A549 (cell line): ENCODE results near the gene ANKS1B. TPM values are rescaled to one million over a fixed set of nuclear protein-coding genes. Genes with fewer than 3 reads are reported as not detected.
A peak's percentile ranks its signal among the peaks of the same experiment; 100 is the strongest.

Experiments used
- ATAC-seq, 2 experiments: fragments of 200-7000 bp in 1 of 2; fragments of >200 bp in 1 of 2; cut with Nextera tagmentation in 1 of 2; cut with Tn5 transposase in 1 of 2; 3 replicates each; pipeline versions ENCODE4 v1.8.0 to v1.9.1; 2018 to 2020; ENCODE audit warnings: mild to moderate bottlenecking in 1 of 2, moderate library complexity in 1 of 2
- CTCF ChIA-PET: fragments of 300-600 bp; sonication (Branson Sonifier 250); formaldehyde crosslinking; extraction: SDS; loops from one replicate; lab custom pipeline; 2021; ENCODE audit warnings: antibody characterized with exemption, inconsistent platforms; lab: Yijun Ruan, JAX
- POLR2A ChIA-PET: fragments of 350-600 bp; formaldehyde crosslinking; extraction: SDS; loops from one replicate; lab custom pipeline; 2021; ENCODE audit warnings: antibody characterized with exemption, inconsistent platforms; lab: Yijun Ruan, JAX
- DNase-seq, 2 experiments: peaks; one replicate each; pipeline versions ENCODE4 v3.0.0 to v3.0.0-alpha.2; 2011 to 2016; ENCODE audit warnings: low read depth in 1 of 2, low spot score in 1 of 2
- FAIRE-seq: peaks from 2 replicates; lab custom pipeline; 2011; peaks lifted over from hg19 to GRCh38; lab: Jason Lieb, UNC
- H3K27ac ChIP-seq, 2 experiments: fragments of >200 bp; sonication (Bioruptor Twin); formaldehyde crosslinking; 3 replicates each; pipeline ENCODE4 v1.5.1; 2016 to 2017
- H3K4me1 ChIP-seq: fragments of >200 bp; sonication (Bioruptor Twin); formaldehyde crosslinking; 3 replicates; pipeline ENCODE4 v1.6.1; 2016
- H3K4me2 ChIP-seq: fragments of >200 bp; sonication (Bioruptor Twin); formaldehyde crosslinking; 3 replicates; pipeline ENCODE4 v1.6.1; 2016
- H3K4me3 ChIP-seq: fragments of >200 bp; sonication (Bioruptor Twin); formaldehyde crosslinking; 3 replicates; pipeline ENCODE4 v1.5.1; 2016
- H3K9me3 ChIP-seq: fragments of >200 bp; sonication (Bioruptor Twin); formaldehyde crosslinking; 3 replicates; pipeline ENCODE4 v1.6.1; 2016
- BHLHE40 ChIP-seq: IDR thresholded peaks from 2 replicates; pipeline ENCODE4 v1.6.1; 2012; ENCODE audit warnings: low read depth, low read length, inconsistent platforms
- CBX2 ChIP-seq: fragments of 200-600 bp; sonication (generic); IDR thresholded peaks from 2 replicates; pipeline ENCODE4 v1.6.1; 2016; ENCODE audit warnings: low read depth, mild to moderate bottlenecking, borderline replicate concordance
- CBX8 ChIP-seq: fragments of 200-600 bp; sonication (generic); IDR thresholded peaks from 2 replicates; pipeline ENCODE4 v1.6.1; 2016
- CHD2 ChIP-seq: fragments of 150-350 bp; IDR thresholded peaks from 2 replicates; pipeline ENCODE4 v1.6.1; 2014; ENCODE audit warnings: low read length; ENCODE audit not compliant: partially characterized antibody
- CTCF ChIP-seq: fragments of >200 bp; sonication (Bioruptor Twin); formaldehyde crosslinking; IDR thresholded peaks from 3 replicates; pipeline ENCODE4 v1.5.1; 2016
- E2F6 ChIP-seq: IDR thresholded peaks from 2 replicates; pipeline ENCODE4 v1.6.1; 2012; ENCODE audit warnings: low read depth, borderline replicate concordance
- ELK1 ChIP-seq: fragments of 150-350 bp; IDR thresholded peaks from 2 replicates; pipeline ENCODE4 v1.6.1; 2014; ENCODE audit warnings: low read depth, mild to moderate bottlenecking, low read length
- ESRRA ChIP-seq: fragments of 150-350 bp; IDR thresholded peaks from 2 replicates; pipeline ENCODE4 v1.6.1; 2014; ENCODE audit warnings: mild to moderate bottlenecking, low read length, borderline replicate concordance
- FOSB ChIP-seq: fragments of 250-450 bp; sonication (Bioruptor Pico); IDR thresholded peaks from 2 replicates; pipeline ENCODE4 v1.5.0; 2020; ENCODE audit warnings: mild to moderate bottlenecking, moderate library complexity
- FOSL2 ChIP-seq, 2 experiments: fragments of 450-650 bp in 1 of 2; fragments of >200 bp in 1 of 2; sonication (Bioruptor Twin) in 1 of 2; formaldehyde crosslinking; IDR thresholded peaks; 2 replicates each; pipeline versions ENCODE4 v1.5.0 to v1.6.1; 2016 to 2020; ENCODE audit warnings: mild to moderate bottlenecking in 1 of 2, moderate library complexity in 1 of 2
- FOXS1 ChIP-seq: fragments of 250-450 bp; sonication (Bioruptor Pico); IDR thresholded peaks from 2 replicates; pipeline ENCODE4 v1.5.0; 2020; ENCODE audit warnings: mild to moderate bottlenecking, moderate library complexity
- HDAC2 ChIP-seq: fragments of 200-600 bp; sonication (generic); IDR thresholded peaks from 2 replicates; pipeline ENCODE4 v1.6.1; 2016
- HES2 ChIP-seq: fragments of >200 bp; sonication (Bioruptor Twin); formaldehyde crosslinking; IDR thresholded peaks from 2 replicates; pipeline ENCODE4 v1.6.1; 2016
- HOXB13 ChIP-seq: fragments of 250-450 bp; sonication (Bioruptor Pico); IDR thresholded peaks from 2 replicates; pipeline ENCODE4 v1.5.0; 2020; ENCODE audit warnings: low read depth, mild to moderate bottlenecking, moderate library complexity
- JUN ChIP-seq, 2 experiments: fragments of >200 bp; sonication (Bioruptor Twin); formaldehyde crosslinking; IDR thresholded peaks; 2 replicates in 1 of 2; 3 replicates in 1 of 2; pipeline ENCODE4 v1.6.1; 2016 to 2017
- JUNB ChIP-seq: fragments of >200 bp; sonication (Bioruptor Twin); formaldehyde crosslinking; IDR thresholded peaks from 2 replicates; pipeline ENCODE4 v1.6.1; 2016
- KDM1A ChIP-seq: fragments of 200-600 bp; sonication (generic); IDR thresholded peaks from 2 replicates; pipeline ENCODE4 v1.6.1; 2016; ENCODE audit warnings: low read depth, mild to moderate bottlenecking
- MAFK ChIP-seq: fragments of 450-650 bp; IDR thresholded peaks from 2 replicates; pipeline ENCODE4 v1.6.1; 2014; ENCODE audit not compliant: partially characterized antibody
- MAZ ChIP-seq: fragments of 150-350 bp; IDR thresholded peaks from 2 replicates; pipeline ENCODE4 v1.6.1; 2014; ENCODE audit warnings: antibody characterized with exemption, low read depth, low read length, borderline replicate concordance
- MYC ChIP-seq: IDR thresholded peaks from 2 replicates; pipeline ENCODE4 v1.6.1; 2012; ENCODE audit warnings: mild to moderate bottlenecking, inconsistent platforms, low read length, improper control_type of control experiment, borderline replicate concordance
- NFE2L2 ChIP-seq: fragments of 150-350 bp; conservative IDR thresholded peaks from 2 replicates; pipeline ENCODE4 v1.6.1; 2014; ENCODE audit warnings: low read length
- NR3C1 ChIP-seq: fragments of >200 bp; sonication (Bioruptor Twin); formaldehyde crosslinking; IDR thresholded peaks from 3 replicates; pipeline ENCODE4 v1.6.1; 2017
- POLR2A ChIP-seq: IDR thresholded peaks from 2 replicates; pipeline ENCODE4 v1.6.1; 2012; ENCODE audit warnings: mild to moderate bottlenecking, low read length
- RAD21 ChIP-seq, 2 experiments: fragments of >200 bp in 1 of 2; sonication (Bioruptor Twin) in 1 of 2; formaldehyde crosslinking in 1 of 2; IDR thresholded peaks in 1 of 2; conservative IDR thresholded peaks in 1 of 2; 2 replicates in 1 of 2; 3 replicates in 1 of 2; pipeline ENCODE4 v1.6.1; 2012 to 2018; ENCODE audit warnings: inconsistent platforms in 1 of 2
- RCOR1 ChIP-seq: fragments of 150-350 bp; IDR thresholded peaks from 2 replicates; pipeline ENCODE4 v1.6.1; 2014; ENCODE audit warnings: antibody characterized with exemption, low read length, low read depth
- RFX5 ChIP-seq: fragments of 450-650 bp; IDR thresholded peaks from 2 replicates; pipeline ENCODE4 v1.7.1; 2014; ENCODE audit warnings: antibody characterized with exemption, mild to moderate bottlenecking, moderate library complexity
- SREBF2 ChIP-seq: fragments of 450-650 bp; IDR thresholded peaks from 2 replicates; pipeline ENCODE4 v1.6.1; 2014; ENCODE audit warnings: mild to moderate bottlenecking, moderate library complexity
- TFCP2L1 ChIP-seq: fragments of 250-450 bp; sonication (Bioruptor Pico); IDR thresholded peaks from 2 replicates; pipeline ENCODE4 v1.5.0; 2021; ENCODE audit warnings: mild to moderate bottlenecking
- TP53 ChIP-seq: fragments of 250-450 bp; sonication (Bioruptor Pico); IDR thresholded peaks from 2 replicates; pipeline ENCODE4 v1.5.0; 2021; ENCODE audit warnings: mild to moderate bottlenecking, moderate library complexity
- ZC3H11A ChIP-seq: fragments of 450-650 bp; IDR thresholded peaks from 2 replicates; pipeline ENCODE4 v1.6.1; 2014; ENCODE audit warnings: antibody characterized with exemption, mild to moderate bottlenecking
- WGBS: methylation state at CpG from one replicate; pipeline ENCODE4 v1.1.6; 2017; ENCODE audit errors: missing lambda C conversion rate; 5-methylcytosine and 5-hydroxymethylcytosine counted together
- polyA plus RNA-seq, 4 experiments: library from polyadenylated mRNA; depleted of rRNA in 3 of 4; stranded (reverse); fragments of >200 nt; fragmentation: RNase III in 1 of 4; extraction: RNeasy Plus Mini Kit Qiagen cat#74134 plus additional on column Dnase treatment in 1 of 4; gene quantifications; 2 replicates in 3 of 4; 3 replicates in 1 of 4; pipeline ENCODE4 v1.2.3, GENCODE V29; 2011 to 2017

Gene ANKS1B
- polyA plus RNA-seq, 2 of the 4 experiments (the other 2 are of a cell fraction) = 1.5 to 2.2 TPM

GRCh38 chr12:99920353-99920960 lies 64.3 kb downstream of the ANKS1B start:
- CTCF ChIA-PET = no interaction called here
- Histone ChIP-seq H3K4me3 (no peak overlapping the region), H3K4me1 (peaks cover 17% of the 10 kb centered on the region), H3K4me2 (no peak overlapping the region), H3K9me3 (no peaks in the 10 kb centered on the region), H3K27ac (no peak overlapping the region)
- POLR2A ChIA-PET = no interaction called here
- WGBS = 79% methylated on average over 5 of the region's 5 CpGs
- no peak for DNase-seq
- FAIRE-seq = peak; percentile 43
- 0 out of 5 replicates have a peak, but pooled peaks of 1 of the 2 experiments have one; percentile 22 for TF ChIP-seq RAD21 (conservative IDR thresholded peaks at IDR 0.05 in 1 of 2, IDR thresholded peaks at IDR 0.05 in 1 of 2)
- TF ChIP-seq HES2 = no peak
- TF ChIP-seq CHD2 = no peak
- ATAC-seq = no peak

GRCh38 chr12:99917711-99918402 lies 66.9 kb downstream of the ANKS1B start:
- CTCF ChIA-PET = no interaction called here
- POLR2A ChIA-PET = no interaction called here
- Histone ChIP-seq H3K27ac (peak overlapping the region in 1 of 2 experiments; percentile 11; a peak in 1 of 6 replicates), H3K9me3 (no peaks in the 10 kb centered on the region), H3K4me2 (no peak overlapping the region), H3K4me1 (peaks cover 39% of the 10 kb centered on the region), H3K4me3 (no peak overlapping the region)
- FAIRE-seq = no peak
- ATAC-seq = no peak
- DNase-seq = no peak
- 91% methylated on average over 5 of the region's 5 CpGs for WGBS
- TF ChIP-seq FOSL2 (IDR thresholded peaks at IDR 0.05) (no peak), FOSL2 (CRISPR knock-in tag; IDR thresholded peaks at IDR 0.05) (no peak), SREBF2 (no peak), MYC (no peak), FOXS1 (CRISPR knock-in tag) (no peak), RCOR1 (no peak), HES2 (no peak), CBX8 (no peak), NR3C1 (no peak), RFX5 (no peak), BHLHE40 (no peak), CBX2 (no peak), TFCP2L1 (CRISPR knock-in tag) (no peak), HDAC2 (no peak), ELK1 (no peak), MAZ (no peak), TP53 (CRISPR knock-in tag) (no peak), ESRRA (no peak), ZC3H11A (no peak), POLR2A (no peak)

- Histone ChIP-seq H3K9me3 (no peaks in the 10 kb centered on the region), H3K4me3 (no peak overlapping the region), H3K27ac (peak overlapping the region; percentile 47 to 59), H3K4me2 (peak overlapping the region; percentile 73), H3K4me1 (peaks cover 50% of the 10 kb centered on the region)
- peak in 1 of 2 experiments; percentile 31 for DNase-seq
- TF ChIP-seq MAFK = peak; percentile 86
- TF ChIP-seq JUNB = 0 out of 2 replicates have a peak, but pooled peaks have one; percentile 30
- TF ChIP-seq NFE2L2 = peak; percentile 46; the same call in 1 of the 2 replicates
- TF ChIP-seq FOSL2 (IDR thresholded peaks at IDR 0.05) = peak; percentile 28; the same call in 1 of the 2 replicates
- peak; percentile 26; the same call in 1 of the 2 replicates for TF ChIP-seq FOSL2 (CRISPR knock-in tag; IDR thresholded peaks at IDR 0.05)
- no peak for TF ChIP-seq ESRRA
- TF ChIP-seq FOXS1 (CRISPR knock-in tag) = no peak
- TF ChIP-seq JUN (IDR thresholded peaks at IDR 0.05) = no peak
- TF ChIP-seq KDM1A = no peak
- TF ChIP-seq FOSB (CRISPR knock-in tag) = no peak
- no peak for TF ChIP-seq CHD2
- no peak for TF ChIP-seq CTCF
- no peak for TF ChIP-seq HOXB13 (CRISPR knock-in tag)
- no peak for TF ChIP-seq E2F6
- TF ChIP-seq POLR2A = no peak
- POLR2A ChIA-PET = no interaction called here
- FAIRE-seq = no peak
- no peak for ATAC-seq
- WGBS = 2% methylated on average over 3 of the region's 3 CpGs
- CTCF ChIA-PET = interaction anchor here (0.9 to 2.3 kb wide), 3 partner anchors 28 to 873 kb away, joined by 3 to 6 read pairs (median 5); no protein-coding TSS in a partner anchor
Measured at GRCh38 chr12:99916555-99916954, 68.2 kb downstream of the ANKS1B start.
